Measurements from ENCODE around the gene LRAT.
"Not testable (repeated sequence)": the region's sequence is repeated elsewhere in the genome, so short reads cannot be mapped to it uniquely, and the experiment has no call there.

LRAT gene

DNA sequence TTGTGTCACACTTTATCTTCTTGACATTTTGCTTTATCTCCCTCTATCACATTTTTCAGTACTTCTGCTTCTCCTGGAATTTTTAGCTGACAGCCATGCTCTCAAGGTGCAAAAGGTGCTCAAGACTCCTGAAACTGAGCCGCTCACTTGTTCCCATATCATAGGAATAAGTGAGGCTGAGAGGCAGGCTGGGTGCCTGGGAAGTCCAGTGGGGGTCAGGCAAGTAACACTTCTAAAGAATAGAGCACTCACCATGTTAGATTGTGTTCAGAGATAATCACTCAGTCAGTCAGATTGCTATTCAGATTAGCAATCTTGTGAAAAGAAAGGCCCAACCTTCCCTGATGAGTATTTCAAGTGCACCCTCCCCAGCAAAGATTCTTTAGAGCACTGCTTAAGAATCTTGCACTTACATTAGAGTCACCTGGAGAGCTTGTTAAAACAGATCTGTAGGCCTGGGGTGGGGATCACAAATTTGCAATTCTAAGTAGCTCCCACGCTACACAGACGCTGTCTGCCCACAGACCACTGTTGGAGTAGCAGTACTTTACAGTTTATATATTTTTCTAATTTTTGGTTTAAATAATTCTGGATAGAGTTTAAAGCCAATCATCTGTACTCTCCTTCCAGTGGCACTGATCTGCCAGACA, 23.1 kb upstream of the LRAT start:
- TF ChIP-seq, protein P1, sequence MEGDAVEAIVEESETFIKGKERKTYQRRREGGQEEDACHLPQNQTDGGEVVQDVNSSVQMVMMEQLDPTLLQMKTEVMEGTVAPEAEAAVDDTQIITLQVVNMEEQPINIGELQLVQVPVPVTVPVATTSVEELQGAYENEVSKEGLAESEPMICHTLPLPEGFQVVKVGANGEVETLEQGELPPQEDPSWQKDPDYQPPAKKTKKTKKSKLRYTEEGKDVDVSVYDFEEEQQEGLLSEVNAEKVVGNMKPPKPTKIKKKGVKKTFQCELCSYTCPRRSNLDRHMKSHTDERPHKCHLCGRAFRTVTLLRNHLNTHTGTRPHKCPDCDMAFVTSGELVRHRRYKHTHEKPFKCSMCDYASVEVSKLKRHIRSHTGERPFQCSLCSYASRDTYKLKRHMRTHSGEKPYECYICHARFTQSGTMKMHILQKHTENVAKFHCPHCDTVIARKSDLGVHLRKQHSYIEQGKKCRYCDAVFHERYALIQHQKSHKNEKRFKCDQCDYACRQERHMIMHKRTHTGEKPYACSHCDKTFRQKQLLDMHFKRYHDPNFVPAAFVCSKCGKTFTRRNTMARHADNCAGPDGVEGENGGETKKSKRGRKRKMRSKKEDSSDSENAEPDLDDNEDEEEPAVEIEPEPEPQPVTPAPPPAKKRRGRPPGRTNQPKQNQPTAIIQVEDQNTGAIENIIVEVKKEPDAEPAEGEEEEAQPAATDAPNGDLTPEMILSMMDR (conservative IDR thresholded peaks at IDR 0.05; ENCODE audit: low read length) = no peak
- DNase-seq (ENCODE audit: low read depth) = no peak
- H3K4me3 ChIP-seq (ENCODE audit: low read length) = no peak overlapping the region

DNA sequence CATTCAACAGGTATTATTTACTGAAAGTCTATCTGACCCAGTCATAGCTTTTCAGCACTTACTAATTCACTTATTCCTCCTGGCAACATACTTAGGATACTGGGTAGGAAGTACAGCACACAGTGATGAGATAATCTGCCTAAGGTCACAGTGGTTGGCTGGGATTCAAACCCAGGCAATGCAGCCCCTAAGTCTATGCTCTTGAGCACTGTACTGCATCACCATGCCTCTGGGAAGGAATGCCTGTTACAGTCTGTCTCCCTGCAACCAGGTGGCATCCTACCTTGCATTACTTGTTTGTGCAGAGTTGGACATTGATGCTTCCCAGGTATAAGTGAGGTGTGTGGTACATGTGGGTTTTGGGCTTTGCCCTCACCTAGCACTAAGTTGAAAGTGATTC, 21.5 kb upstream of the LRAT start:
- no peak for DNase-seq (ENCODE audit: low read depth)
- TF ChIP-seq, protein P1 (conservative IDR thresholded peaks at IDR 0.05; ENCODE audit: low read length) = no peak
- H3K4me3 ChIP-seq (ENCODE audit: low read length) = no peak overlapping the region

DNA sequence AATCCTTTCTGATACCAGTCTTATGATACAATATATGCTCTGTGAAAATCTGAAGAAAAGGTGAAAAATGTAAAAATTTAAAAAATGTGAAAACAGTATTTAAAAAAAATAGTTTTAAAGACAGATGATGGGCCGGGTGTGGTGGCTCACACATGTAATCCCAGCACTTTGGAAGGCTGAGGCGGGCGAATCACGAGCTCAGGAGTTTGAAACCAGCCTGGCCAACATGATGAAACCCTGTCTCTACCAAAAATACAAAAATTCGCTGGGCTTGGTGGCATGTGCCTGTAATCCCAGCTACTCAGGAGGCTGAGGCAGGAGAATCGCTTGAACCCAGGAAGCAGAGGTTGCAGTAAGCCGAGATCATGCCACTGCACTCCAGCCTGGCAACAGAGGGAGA, 20.2 kb upstream of the LRAT start:
- not testable (repeated sequence) for H3K4me3 ChIP-seq (ENCODE audit: low read length); DNase-seq (ENCODE audit: low read depth)

DNA sequence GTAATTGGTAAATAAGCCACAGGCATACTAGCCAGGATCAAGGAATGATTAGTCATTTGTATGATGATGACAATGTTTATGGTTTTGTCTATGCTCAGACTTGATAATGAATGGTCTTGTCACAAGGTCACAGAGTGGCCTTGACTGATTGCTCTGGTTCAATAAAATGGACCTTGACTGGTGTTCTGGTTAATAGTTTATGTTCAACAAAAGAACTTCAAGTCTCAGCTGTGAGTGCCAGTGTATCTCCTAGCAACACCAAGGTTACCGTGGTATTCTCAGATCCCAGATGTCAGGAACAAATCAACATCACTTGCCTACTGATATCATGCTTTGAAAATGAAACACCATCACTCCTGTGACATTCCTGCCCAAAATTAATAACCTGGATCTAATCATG, 16.3 kb upstream of the LRAT start:
- TF ChIP-seq, protein P1 (conservative IDR thresholded peaks at IDR 0.05; ENCODE audit: low read length) = no peak
- H3K4me3 ChIP-seq (ENCODE audit: low read length) = no peak overlapping the region
- DNase-seq (ENCODE audit: low read depth) = no peak

DNA sequence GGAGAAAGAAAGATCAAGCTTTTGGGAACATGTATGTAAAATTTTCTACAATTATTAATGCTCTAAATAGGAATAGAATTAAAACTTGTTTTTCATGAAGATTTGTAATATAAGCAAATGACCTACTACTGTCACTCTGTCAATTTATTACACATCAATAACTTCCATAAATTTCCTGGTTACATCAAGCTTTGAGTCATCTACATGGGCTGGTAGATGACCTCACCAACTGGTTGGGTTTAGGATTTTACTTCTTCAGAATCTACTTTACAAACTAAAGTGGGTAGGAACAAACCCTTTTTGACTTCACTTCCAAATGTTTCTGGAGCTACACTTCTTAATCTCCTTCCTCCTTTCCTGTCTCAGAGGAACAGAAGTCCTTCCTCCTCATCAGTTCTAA, 12.0 kb upstream of the LRAT start:
- no peak for DNase-seq (ENCODE audit: low read depth)
- H3K4me3 ChIP-seq (ENCODE audit: low read length) = no peak overlapping the region
- TF ChIP-seq, protein P1 (conservative IDR thresholded peaks at IDR 0.05; ENCODE audit: low read length) = no peak

DNA sequence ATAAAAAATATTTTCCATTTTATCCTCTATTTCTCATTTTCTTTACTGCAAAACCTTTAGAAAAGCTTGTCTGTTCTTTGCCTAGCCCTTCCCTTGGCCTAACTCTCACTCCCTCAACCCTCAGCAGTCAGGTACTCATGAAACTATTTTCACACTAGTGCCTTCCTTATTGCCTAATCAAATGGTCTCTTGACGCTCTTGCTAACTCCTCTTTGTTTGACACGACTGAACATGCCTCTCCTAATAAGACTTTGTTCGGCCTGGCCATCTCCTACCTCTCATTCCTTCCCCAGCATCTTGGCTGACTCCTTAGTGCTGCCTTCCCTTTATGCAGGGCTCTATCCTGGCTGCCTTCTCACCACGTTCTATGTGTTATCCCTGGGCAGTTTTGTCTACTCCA, 11.1 kb upstream of the LRAT start:
- no peak overlapping the region for H3K4me3 ChIP-seq (ENCODE audit: low read length)
- DNase-seq (ENCODE audit: low read depth) = no peak
- TF ChIP-seq, protein P1 (conservative IDR thresholded peaks at IDR 0.05; ENCODE audit: low read length) = no peak

DNA sequence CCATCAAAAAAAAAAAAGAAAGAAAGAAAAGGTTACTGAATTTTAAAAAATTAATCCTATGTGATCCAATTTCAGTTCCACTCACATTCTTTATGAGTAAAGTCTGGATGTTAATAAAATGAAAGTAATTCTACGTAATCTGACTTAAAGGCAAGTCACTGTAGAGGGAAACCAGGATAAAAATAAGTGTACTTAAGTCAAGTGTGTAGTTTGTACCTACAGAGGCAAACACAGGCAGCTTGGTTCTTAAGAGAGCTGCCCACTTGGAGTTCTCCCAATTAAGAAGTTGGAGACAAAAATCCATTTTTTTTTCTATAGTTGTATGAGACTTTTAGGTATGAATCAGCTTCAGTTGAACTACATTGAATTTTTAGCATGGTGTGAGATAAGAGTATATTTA, 7.0 kb upstream of the LRAT start:
- TF ChIP-seq, protein P1 (conservative IDR thresholded peaks at IDR 0.05; ENCODE audit: low read length) = no peak
- no peak overlapping the region for H3K4me3 ChIP-seq (ENCODE audit: low read length)
- DNase-seq (ENCODE audit: low read depth) = no peak

DNA sequence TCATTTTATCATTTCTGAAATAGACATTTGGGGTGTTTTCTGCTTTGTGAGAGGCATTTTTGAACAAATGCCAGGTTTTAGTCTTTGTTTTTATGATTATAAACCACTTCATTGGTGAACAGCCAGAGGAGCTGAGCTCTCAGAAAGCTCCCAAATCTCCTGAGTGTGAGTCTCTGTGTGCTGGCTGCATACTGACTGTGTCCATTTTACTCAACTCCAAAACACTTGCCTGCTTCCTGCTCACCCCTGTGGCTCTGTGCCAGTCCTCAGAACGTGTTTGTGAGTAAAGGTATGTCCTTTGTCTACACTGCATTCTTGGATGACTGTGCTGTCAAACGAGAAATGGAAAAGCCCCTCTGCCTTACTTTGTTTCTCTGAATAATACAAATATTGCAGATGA, 5.4 kb upstream of the LRAT start:
- DNase-seq (ENCODE audit: low read depth) = no peak
- no peak overlapping the region for H3K4me3 ChIP-seq (ENCODE audit: low read length)
- TF ChIP-seq, protein P1 (conservative IDR thresholded peaks at IDR 0.05; ENCODE audit: low read length) = no peak

All from AG10803 (cell line).